Karpas-422 (cell line): ENCODE data around the gene SHH. TPM values are rescaled to one million over a fixed set of nuclear protein-coding genes. Genes with fewer than 3 reads are reported as not detected.

Experiments used
- DNase-seq: peaks from one replicate; pipeline ENCODE4 v3.0.0-alpha.2; 2015
- H2AFZ ChIP-seq: fragments of 200-600 bp; sonication (generic); 2 replicates; pipeline ENCODE4 v1.6.1; 2014; ENCODE audit warnings: antibody characterized with exemption, low read length, mixed read lengths
- H3K27ac ChIP-seq: fragments of 200-600 bp; sonication (generic); 2 replicates; pipeline ENCODE4 v1.5.1; 2014; ENCODE audit warnings: mild to moderate bottlenecking, low read length, moderate library complexity
- H3K27me3 ChIP-seq: fragments of 200-600 bp; sonication (generic); 2 replicates; pipeline ENCODE4 v1.6.1; 2014; ENCODE audit warnings: low read length, mixed read lengths
- H3K36me3 ChIP-seq: fragments of 200-600 bp; sonication (generic); 2 replicates; pipeline ENCODE4 v1.6.1; 2014; ENCODE audit warnings: low read length, mixed read lengths; ENCODE audit not compliant: insufficient read depth
- H3K4me1 ChIP-seq: fragments of 200-600 bp; sonication (generic); 2 replicates; pipeline ENCODE4 v1.6.1; 2014; ENCODE audit warnings: mild to moderate bottlenecking, low read length, mixed read lengths
- H3K4me2 ChIP-seq: fragments of 200-600 bp; sonication (generic); 2 replicates; pipeline ENCODE4 v1.6.1; 2014; ENCODE audit warnings: low read length, low read depth, mild to moderate bottlenecking; ENCODE audit not compliant: poor library complexity, severe bottlenecking
- H3K4me3 ChIP-seq: fragments of 200-600 bp; sonication (generic); 2 replicates; pipeline ENCODE4 v1.5.1; 2014; ENCODE audit warnings: mild to moderate bottlenecking, antibody characterized with exemption, low read length, mixed read lengths
- H3K79me2 ChIP-seq: fragments of 200-600 bp; sonication (generic); 2 replicates; pipeline ENCODE4 v1.6.1; 2014; ENCODE audit warnings: mild to moderate bottlenecking, low read length, mixed read lengths
- H3K9ac ChIP-seq: fragments of 200-600 bp; sonication (generic); 2 replicates; pipeline ENCODE4 v1.6.0; 2014; ENCODE audit warnings: low read length
- H3K9me2 ChIP-seq: fragments of 200-600 bp; sonication (generic), shearing (Covaris generic); replicated peaks from 2 replicates; pipeline ENCODE4 v1.6.0; 2014; ENCODE audit warnings: mild to moderate bottlenecking, low read length, moderate library complexity; ENCODE audit not compliant: insufficient read depth
- H3K9me3 ChIP-seq: fragments of 300-700, 200-600 bp; sonication (generic); 2 replicates; pipeline ENCODE4 v1.6.1; 2014; ENCODE audit warnings: low read length, mixed read lengths
- H4K20me1 ChIP-seq: fragments of 200-600 bp; sonication (generic); 2 replicates; pipeline ENCODE4 v1.6.1; 2014; ENCODE audit warnings: mild to moderate bottlenecking, antibody characterized with exemption, low read length, low read depth; ENCODE audit not compliant: insufficient read depth
- total RNA-seq: library from RNA; depleted of rRNA; stranded (reverse); fragments of >200 nt; shearing (Covaris generic); gene quantifications from 2 replicates; pipeline ENCODE4 v1.2.3, GENCODE V29; 2014; ENCODE audit warnings: low replicate concordance; rRNA removed

Gene SHH
- total RNA-seq = not detected in 2 replicates

DNA sequence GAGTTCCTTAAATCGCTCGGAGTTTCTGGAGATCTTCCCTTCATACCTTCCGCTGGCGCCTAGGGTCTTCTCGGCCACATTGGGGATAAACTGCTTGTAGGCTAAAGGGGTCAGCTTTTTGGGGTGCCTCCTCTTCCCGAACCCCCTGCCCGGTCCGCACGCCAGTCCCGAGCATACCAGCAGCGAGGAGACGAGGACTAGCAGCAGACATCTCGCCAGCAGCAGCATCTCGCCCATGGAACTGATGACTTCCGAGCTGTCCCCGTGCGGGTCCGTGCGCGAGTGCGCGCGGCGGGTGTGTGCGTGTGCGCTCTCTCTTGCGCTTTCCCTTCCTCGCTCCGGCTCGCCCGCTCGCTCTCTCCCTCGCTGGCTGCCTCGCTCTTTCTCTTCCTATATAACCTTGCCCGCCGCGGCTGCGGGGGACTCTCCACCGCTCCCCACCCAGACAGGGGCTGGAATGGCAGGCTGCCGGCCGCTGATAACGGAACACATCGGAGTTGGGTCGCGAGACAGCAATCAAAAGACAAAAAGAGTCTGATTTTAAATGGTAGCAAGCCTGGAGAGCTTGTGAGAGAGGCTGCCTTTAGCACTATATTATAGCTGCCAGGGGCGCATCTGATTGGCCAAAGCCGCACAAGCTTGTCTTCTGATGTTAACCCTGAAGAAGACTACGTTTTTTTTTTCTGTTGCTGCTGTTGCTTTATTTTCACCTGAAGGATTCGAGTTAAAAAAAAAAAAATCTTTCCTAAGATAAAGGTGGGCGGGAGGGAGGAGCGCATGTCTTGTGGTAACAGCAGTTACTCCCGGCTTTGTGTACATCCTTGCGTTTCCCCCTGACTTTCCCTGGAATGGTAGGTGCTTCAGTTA is at the start of gene SHH:
SHH (minus strand) TSS at position 569 of the 867 bp plus-strand sequence; CDS start at position 228, 341 bp downstream.
- Histone ChIP-seq H3K4me2 (no peak within 1 kb of the TSS), H4K20me1 (no peaks in the 10 kb centered on the region), H3K4me3 (no peak within 1 kb of the TSS), H2AFZ (no peak within 1 kb of the TSS), H3K4me1 (no peaks in the 10 kb centered on the region), H3K9me3 (no peaks in the 10 kb centered on the region), H3K27ac (no peak within 1 kb of the TSS), H3K36me3 (no peaks in the 10 kb centered on the region), H3K9ac (no peak within 1 kb of the TSS), H3K9me2 (no peaks in the 10 kb centered on the region), H3K27me3 (no peaks in the 10 kb centered on the region), H3K79me2 (no peaks in the 10 kb centered on the region)
- DNase-seq = no peak

GRCh38 chr7:155861480-155861868 is 49.2 kb upstream of the SHH start:
- Histone ChIP-seq H3K9me2 (no peaks in the 10 kb centered on the region), H3K4me2 (no peak overlapping the region), H3K9me3 (no peaks in the 10 kb centered on the region), H4K20me1 (no peaks in the 10 kb centered on the region), H3K27me3 (no peaks in the 10 kb centered on the region), H2AFZ (no peak overlapping the region), H3K79me2 (no peaks in the 10 kb centered on the region), H3K4me3 (no peak overlapping the region), H3K36me3 (no peaks in the 10 kb centered on the region), H3K27ac (no peak overlapping the region), H3K4me1 (no peaks in the 10 kb centered on the region), H3K9ac (no peak overlapping the region)
- no peak for DNase-seq

- Histone ChIP-seq H4K20me1 (no peaks in the 10 kb centered on the region), H3K4me3 (no peak overlapping the region), H3K27ac (no peak overlapping the region), H3K4me2 (no peak overlapping the region), H3K4me1 (no peaks in the 10 kb centered on the region), H3K27me3 (no peaks in the 10 kb centered on the region), H2AFZ (no peak overlapping the region), H3K36me3 (no peaks in the 10 kb centered on the region), H3K9ac (no peak overlapping the region), H3K79me2 (no peaks in the 10 kb centered on the region), H3K9me2 (no peaks in the 10 kb centered on the region), H3K9me3 (no peaks in the 10 kb centered on the region)
- no peak for DNase-seq
These were observed 48.7 kb upstream of the SHH start for GRCh38 chr7:155860840-155861479.

GRCh38 chr7:155860461-155860839 is 48.2 kb upstream of the SHH start:
- no peaks in the 10 kb centered on the region for H3K9me3 ChIP-seq
- no peak overlapping the region for H3K4me3 ChIP-seq
- no peak overlapping the region for H3K9ac ChIP-seq
- no peak overlapping the region for H3K4me2 ChIP-seq
- H2AFZ ChIP-seq = no peak overlapping the region
- no peak for DNase-seq
- H3K9me2 ChIP-seq = no peaks in the 10 kb centered on the region
- H3K4me1 ChIP-seq = no peaks in the 10 kb centered on the region
- H3K79me2 ChIP-seq = no peaks in the 10 kb centered on the region
- H4K20me1 ChIP-seq = no peaks in the 10 kb centered on the region
- no peaks in the 10 kb centered on the region for H3K27me3 ChIP-seq
- H3K36me3 ChIP-seq = no peaks in the 10 kb centered on the region
- no peak overlapping the region for H3K27ac ChIP-seq

GRCh38 chr7:155858521-155859061 is 46.3 kb upstream of the SHH start:
- no peak for DNase-seq
- no peak overlapping the region for H3K27ac ChIP-seq
- H4K20me1 ChIP-seq = no peaks in the 10 kb centered on the region
- no peaks in the 10 kb centered on the region for H3K9me3 ChIP-seq
- no peak overlapping the region for H2AFZ ChIP-seq
- H3K9me2 ChIP-seq = no peaks in the 10 kb centered on the region
- H3K79me2 ChIP-seq = no peaks in the 10 kb centered on the region
- H3K9ac ChIP-seq = no peak overlapping the region
- no peak overlapping the region for H3K4me2 ChIP-seq
- no peaks in the 10 kb centered on the region for H3K4me1 ChIP-seq
- no peaks in the 10 kb centered on the region for H3K36me3 ChIP-seq
- no peak overlapping the region for H3K4me3 ChIP-seq
- no peaks in the 10 kb centered on the region for H3K27me3 ChIP-seq

- no peaks in the 10 kb centered on the region for H3K9me3 ChIP-seq
- no peaks in the 10 kb centered on the region for H3K79me2 ChIP-seq
- no peaks in the 10 kb centered on the region for H3K4me1 ChIP-seq
- no peak overlapping the region for H3K27ac ChIP-seq
- no peak overlapping the region for H3K9ac ChIP-seq
- no peaks in the 10 kb centered on the region for H4K20me1 ChIP-seq
- H3K4me2 ChIP-seq = no peak overlapping the region
- H2AFZ ChIP-seq = no peak overlapping the region
- no peaks in the 10 kb centered on the region for H3K27me3 ChIP-seq
- DNase-seq = no peak
- no peaks in the 10 kb centered on the region for H3K36me3 ChIP-seq
- no peak overlapping the region for H3K4me3 ChIP-seq
- no peaks in the 10 kb centered on the region for H3K9me2 ChIP-seq
These were observed 44.9 kb upstream of the SHH start for GRCh38 chr7:155857141-155857540.

DNA sequence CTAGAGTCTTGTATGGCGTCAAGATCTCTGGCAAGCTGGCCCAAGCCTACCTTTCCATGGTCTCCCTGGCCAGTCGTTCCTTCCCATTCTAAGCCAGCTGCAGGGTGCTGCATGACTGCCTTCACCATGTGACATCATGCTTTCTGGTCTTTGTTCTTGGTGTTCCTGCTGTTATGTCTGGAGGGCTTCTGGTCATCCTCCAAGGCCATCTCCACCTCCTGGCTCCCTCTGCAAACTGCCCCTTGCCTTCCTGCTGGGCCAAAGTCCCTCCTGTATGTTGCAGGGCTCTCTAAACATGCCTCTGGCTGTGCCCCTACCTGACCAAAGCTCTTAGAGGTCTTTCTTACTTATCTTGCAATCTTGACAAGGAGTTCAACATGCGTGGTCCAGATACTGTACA is 44.4 kb upstream of the SHH start:
- H3K4me3 ChIP-seq = no peak overlapping the region
- DNase-seq = no peak
- no peak overlapping the region for H2AFZ ChIP-seq
- no peak overlapping the region for H3K9ac ChIP-seq
- no peak overlapping the region for H3K4me2 ChIP-seq
- no peaks in the 10 kb centered on the region for H3K9me3 ChIP-seq
- H4K20me1 ChIP-seq = no peaks in the 10 kb centered on the region
- no peaks in the 10 kb centered on the region for H3K79me2 ChIP-seq
- H3K4me1 ChIP-seq = no peaks in the 10 kb centered on the region
- H3K27ac ChIP-seq = no peak overlapping the region
- no peaks in the 10 kb centered on the region for H3K27me3 ChIP-seq
- H3K36me3 ChIP-seq = no peaks in the 10 kb centered on the region
- no peaks in the 10 kb centered on the region for H3K9me2 ChIP-seq
